Adipocyte (in vitro differentiated cells): ENCODE results near the gene SETD2.
"Not testable (repeated sequence)": the region's sequence is repeated elsewhere in the genome, so short reads cannot be mapped to it uniquely, and the experiment has no call there.

Experiments used
- DNase-seq: peaks from one replicate; pipeline ENCODE4 v3.0.0-alpha.2; 2015; ENCODE audit warnings: low read depth
- H3K27me3 ChIP-seq: replicated peaks from 2 replicates; pipeline ENCODE4 v1.7.0; 2013; ENCODE audit warnings: mild to moderate bottlenecking, low read length, moderate library complexity; ENCODE audit not compliant: control insufficient read depth, insufficient read depth
- H3K36me3 ChIP-seq: 2 replicates; pipeline ENCODE4 v1.7.0; 2013; ENCODE audit warnings: low read length, mild to moderate bottlenecking, moderate library complexity; ENCODE audit not compliant: control insufficient read depth, insufficient read depth, severe bottlenecking
- H3K4me1 ChIP-seq: 2 replicates; pipeline ENCODE4 v1.7.0; 2013; ENCODE audit warnings: mild to moderate bottlenecking, low read length, moderate library complexity; ENCODE audit not compliant: control insufficient read depth, insufficient read depth
- H3K4me3 ChIP-seq: 2 replicates; pipeline ENCODE4 v1.7.0; 2013; ENCODE audit warnings: mild to moderate bottlenecking, low read length, moderate library complexity
- H3K9ac ChIP-seq: 2 replicates; pipeline ENCODE4 v1.7.0; 2013; ENCODE audit warnings: mild to moderate bottlenecking, low read length, moderate library complexity
- H3K9me3 ChIP-seq: 2 replicates; pipeline ENCODE4 v1.7.0; 2013; ENCODE audit warnings: mild to moderate bottlenecking, low read length, moderate library complexity; ENCODE audit not compliant: control insufficient read depth

SETD2 gene

DNA sequence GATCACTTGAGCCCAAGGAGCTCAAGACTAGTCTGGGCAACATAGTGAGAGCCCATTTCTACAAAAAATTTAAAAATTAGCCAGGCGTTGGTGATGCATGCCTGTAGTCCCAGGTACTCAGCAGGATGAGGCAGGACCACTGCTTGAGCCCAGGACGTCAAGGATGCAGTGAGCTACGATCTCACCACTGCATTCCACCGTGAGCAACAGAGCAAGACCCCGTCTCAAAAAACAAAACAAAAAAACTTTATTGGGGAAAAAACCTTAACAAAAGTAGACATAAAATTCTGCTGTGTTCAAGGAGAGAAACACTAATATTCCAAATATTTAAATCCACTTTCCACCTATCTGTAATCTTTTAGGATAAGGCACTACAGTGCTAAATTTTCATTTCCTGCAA is 20.8 kb downstream of the SETD2 start:
- Histone ChIP-seq H3K4me1 (peaks cover 30% of the 10 kb centered on the region), H3K4me3 (no peak overlapping the region), H3K9me3 (no peaks in the 10 kb centered on the region), H3K36me3 (no peaks in the 10 kb centered on the region), H3K9ac (no peak overlapping the region), H3K27me3 (no peaks in the 10 kb centered on the region)
- no peak for DNase-seq

DNA sequence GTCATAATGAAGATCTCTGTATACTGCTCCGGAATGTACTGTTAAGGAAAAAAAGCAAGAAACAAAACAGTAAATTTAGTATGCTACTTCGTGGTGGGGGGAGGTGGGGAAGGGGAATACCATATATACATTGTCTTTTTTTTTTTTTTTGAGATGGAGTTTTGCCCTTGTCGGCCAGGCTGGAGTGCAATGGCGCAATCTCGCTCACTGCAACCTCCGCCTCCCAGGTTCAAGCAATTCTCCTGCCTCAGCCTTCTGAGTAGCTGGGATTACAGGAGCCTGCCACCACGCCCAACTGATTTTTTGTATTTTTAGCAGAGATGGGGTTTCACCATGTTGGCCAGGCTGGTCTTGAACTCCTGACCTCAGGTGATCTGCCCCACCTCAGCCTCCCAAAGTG is 21.4 kb downstream of the SETD2 start:
- H3K4me1 ChIP-seq = peaks cover 30% of the 10 kb centered on the region
- not testable (repeated sequence) for H3K9me3 ChIP-seq, DNase-seq, H3K9ac ChIP-seq, H3K4me3 ChIP-seq, H3K27me3 ChIP-seq, H3K36me3 ChIP-seq

DNA sequence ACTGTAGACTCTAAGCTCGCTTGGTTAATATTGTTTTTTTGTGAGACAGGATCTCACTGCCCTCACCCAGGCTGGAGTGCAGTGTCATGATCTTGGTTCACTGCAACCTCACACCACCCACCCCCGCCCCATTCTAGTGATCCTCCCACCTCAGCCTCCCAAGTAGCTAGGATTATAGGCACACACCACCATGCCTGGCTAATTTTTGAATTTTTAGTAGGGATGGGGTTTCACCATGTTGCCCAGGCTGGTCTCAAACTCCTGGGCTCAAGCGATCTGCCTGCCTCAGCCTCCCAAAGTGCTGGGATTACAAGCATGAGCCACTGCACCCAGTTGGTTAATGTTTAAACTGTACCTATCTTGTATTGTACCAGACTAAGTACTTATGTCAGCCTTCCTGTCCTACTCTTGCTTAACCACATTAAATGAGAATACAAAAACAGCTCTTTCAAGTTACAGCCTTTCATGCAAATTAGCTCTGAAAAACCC is 22.9 kb downstream of the SETD2 start:
- not testable (repeated sequence) for H3K4me3 ChIP-seq, H3K27me3 ChIP-seq, H3K9ac ChIP-seq, H3K9me3 ChIP-seq, DNase-seq, H3K36me3 ChIP-seq
- H3K4me1 ChIP-seq = peaks cover 30% of the 10 kb centered on the region

DNA sequence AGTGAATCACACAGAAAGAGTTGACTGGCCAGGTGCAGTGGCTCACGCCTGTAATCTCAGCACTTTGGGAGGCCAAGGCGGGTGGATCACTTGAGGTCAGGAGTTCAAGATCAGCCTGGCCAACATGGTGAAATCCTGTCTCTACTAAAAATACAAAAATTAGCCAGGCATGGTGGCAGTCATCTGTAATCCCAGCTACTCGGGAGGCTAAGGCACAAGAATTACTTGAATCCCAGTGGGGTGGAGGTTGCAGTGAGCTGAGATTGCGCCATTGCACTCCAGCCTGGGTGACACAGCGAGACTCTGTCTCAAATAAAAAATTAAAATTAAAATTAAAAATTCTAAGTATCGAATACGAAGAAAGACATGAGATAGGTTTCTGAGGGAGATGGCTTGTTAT is 23.4 kb downstream of the SETD2 start:
- peaks cover 30% of the 10 kb centered on the region for H3K4me1 ChIP-seq
- H3K4me3 ChIP-seq, H3K27me3 ChIP-seq, H3K9me3 ChIP-seq, H3K9ac ChIP-seq, DNase-seq, H3K36me3 ChIP-seq: not testable (repeated sequence)

DNA sequence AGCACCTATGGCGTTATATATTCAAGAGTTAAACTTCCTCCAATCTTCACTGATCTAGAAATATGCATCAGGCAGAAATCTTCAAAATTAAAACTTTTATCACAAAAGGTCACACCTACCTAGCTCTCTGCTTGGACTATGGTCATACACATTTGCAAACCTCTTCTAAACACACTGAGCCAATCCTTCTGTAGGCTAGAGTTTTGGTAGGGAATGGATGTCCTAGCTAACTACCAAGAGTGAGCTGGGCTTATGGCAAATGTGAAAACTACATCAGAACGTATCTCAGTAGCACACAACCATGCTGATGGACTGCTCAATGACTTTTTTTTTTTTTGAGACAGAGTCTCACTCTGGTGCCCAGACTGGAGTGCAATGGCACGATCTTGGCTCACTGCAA is 29.6 kb downstream of the SETD2 start:
- H3K4me1 ChIP-seq = peaks cover 3% of the 10 kb centered on the region
- H3K9me3 ChIP-seq = no peaks in the 10 kb centered on the region
- H3K27me3 ChIP-seq = no peaks in the 10 kb centered on the region
- no peaks in the 10 kb centered on the region for H3K36me3 ChIP-seq
- DNase-seq = no peak
- H3K4me3 ChIP-seq = no peak overlapping the region
- no peak overlapping the region for H3K9ac ChIP-seq

DNA sequence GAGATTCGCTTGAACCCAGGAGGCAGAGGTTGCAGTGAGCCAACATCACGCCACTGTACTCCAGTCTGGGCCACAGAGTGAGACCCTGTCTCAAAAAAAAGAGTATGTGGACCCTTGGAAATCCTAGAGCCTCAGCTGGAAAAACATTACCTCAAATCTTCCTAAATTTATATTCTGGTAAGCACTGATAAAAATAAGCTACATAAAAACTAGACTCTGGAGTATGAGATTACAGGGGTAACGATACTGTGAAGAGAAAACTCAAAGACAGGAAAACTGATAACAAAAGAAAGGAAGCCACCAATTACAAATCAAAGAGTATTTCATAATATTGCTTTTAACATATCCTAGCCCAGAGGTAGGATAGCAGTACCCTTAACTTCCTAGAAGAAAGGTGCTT is 30.3 kb downstream of the SETD2 start:
- no peaks in the 10 kb centered on the region for H3K4me1 ChIP-seq
- H3K36me3 ChIP-seq = no peaks in the 10 kb centered on the region
- no peaks in the 10 kb centered on the region for H3K9me3 ChIP-seq
- no peak for DNase-seq
- H3K27me3 ChIP-seq = no peaks in the 10 kb centered on the region
- H3K9ac ChIP-seq = no peak overlapping the region
- no peak overlapping the region for H3K4me3 ChIP-seq

DNA sequence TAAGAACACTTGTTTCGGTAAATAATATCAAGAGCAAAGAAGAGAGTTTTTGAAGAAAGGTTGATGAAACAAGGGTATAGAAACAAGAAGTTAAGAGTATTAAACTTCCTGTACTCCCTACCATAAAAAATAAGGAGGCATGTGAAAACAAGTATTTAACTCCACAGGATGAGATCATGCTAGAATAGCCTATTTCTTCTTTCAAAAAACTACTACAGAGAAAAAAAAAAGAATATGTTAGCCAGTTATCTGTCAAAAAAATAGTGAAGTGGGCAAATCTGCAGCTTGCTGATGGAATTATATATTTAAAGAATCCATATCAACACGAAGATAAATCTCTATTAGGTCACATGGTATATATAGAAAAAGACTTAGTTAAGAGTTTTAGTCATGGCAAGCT is 33.4 kb downstream of the SETD2 start:
- no peaks in the 10 kb centered on the region for H3K9me3 ChIP-seq
- H3K9ac ChIP-seq = no peak overlapping the region
- H3K27me3 ChIP-seq = no peaks in the 10 kb centered on the region
- no peaks in the 10 kb centered on the region for H3K36me3 ChIP-seq
- DNase-seq = no peak
- no peaks in the 10 kb centered on the region for H3K4me1 ChIP-seq
- H3K4me3 ChIP-seq = no peak overlapping the region

DNA sequence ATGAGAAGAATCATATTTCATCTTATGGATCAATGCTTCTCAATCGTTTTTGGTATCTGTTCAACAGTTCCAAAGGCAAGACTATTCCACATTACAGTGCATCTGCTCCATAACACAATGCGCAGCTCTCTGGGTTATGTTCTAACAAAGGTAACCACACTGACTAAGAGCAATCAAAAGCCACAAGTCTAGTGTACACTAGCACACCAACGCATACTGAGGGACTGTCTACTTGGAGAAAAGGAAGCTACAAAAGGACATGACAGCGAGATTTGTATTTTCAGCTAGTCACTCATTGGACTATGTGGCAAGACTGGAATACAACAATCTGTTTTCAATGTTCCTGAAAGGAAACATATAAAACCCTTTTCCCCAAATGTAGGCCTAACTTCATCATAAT is 35.8 kb downstream of the SETD2 start:
- H3K27me3 ChIP-seq = no peaks in the 10 kb centered on the region
- no peak overlapping the region for H3K4me3 ChIP-seq
- peaks cover 12% of the 10 kb centered on the region for H3K36me3 ChIP-seq
- no peak overlapping the region for H3K9ac ChIP-seq
- no peaks in the 10 kb centered on the region for H3K9me3 ChIP-seq
- no peak for DNase-seq
- H3K4me1 ChIP-seq = no peaks in the 10 kb centered on the region

DNA sequence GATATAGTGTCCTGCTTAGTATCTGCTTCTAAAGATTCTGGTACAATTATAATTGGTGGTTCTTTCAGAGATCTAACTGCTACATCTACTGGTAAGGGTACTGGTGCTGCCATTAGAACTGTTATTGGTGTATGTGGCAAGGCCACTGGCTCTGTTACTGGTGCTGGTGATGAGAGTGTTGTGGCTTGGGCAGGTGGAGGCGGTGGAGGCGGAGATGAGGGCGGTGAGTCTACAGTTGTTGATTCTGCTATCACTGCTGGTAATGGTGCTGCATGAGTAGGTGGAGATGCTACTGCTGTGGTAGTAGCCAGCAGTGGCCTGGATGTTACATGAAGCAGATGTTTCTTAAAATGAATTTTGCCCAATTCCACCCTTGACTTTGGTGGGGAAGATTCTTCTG is 40.1 kb downstream of the SETD2 start:
- H3K9me3 ChIP-seq = no peaks in the 10 kb centered on the region
- no peaks in the 10 kb centered on the region for H3K27me3 ChIP-seq
- no peaks in the 10 kb centered on the region for H3K4me1 ChIP-seq
- peaks cover 49% of the 10 kb centered on the region for H3K36me3 ChIP-seq
- H3K4me3 ChIP-seq = no peak overlapping the region
- no peak for DNase-seq
- H3K9ac ChIP-seq = no peak overlapping the region

DNA sequence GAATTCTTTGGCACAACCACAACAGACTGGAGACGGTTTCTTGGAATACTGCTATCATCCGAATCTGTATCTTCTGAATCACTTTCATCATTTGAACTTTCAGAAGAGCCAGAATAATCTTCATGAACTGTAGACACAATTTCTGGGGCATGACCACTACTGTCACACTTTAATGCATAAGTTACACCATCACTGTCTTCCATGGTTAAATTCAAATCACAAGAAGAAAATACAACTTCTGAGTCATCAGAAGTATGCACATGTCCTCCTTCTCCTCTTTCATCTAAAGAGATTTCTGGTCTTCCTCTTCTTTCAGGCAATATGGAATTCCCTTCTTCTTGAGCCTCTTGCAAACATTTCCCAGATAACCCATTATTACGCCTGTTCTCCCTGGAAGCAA is 42.5 kb downstream of the SETD2 start:
- Histone ChIP-seq H3K4me1 (no peaks in the 10 kb centered on the region), H3K9ac (no peak overlapping the region), H3K4me3 (no peak overlapping the region), H3K9me3 (no peaks in the 10 kb centered on the region), H3K36me3 (peaks cover 55% of the 10 kb centered on the region), H3K27me3 (no peaks in the 10 kb centered on the region)
- DNase-seq = peak; percentile 31

DNA sequence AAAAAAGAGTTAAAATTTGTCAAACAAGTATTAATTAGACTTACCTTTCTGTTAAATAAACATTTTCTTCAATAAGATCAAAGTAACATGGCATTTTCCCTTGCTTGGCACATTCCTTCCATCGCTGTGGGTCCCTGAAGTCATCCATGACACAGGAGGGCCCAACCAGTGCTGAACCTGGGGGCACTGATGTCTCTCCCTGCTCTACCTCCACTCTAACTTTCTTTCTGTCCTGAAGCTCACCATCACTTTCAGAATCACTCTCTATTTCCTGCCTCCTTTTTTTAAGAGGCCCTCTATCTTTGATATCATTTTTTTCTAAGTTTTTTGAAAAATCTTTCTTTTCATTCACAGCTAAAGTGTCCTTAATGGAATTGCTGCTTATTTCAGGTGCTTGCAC is 43.8 kb downstream of the SETD2 start:
- Histone ChIP-seq H3K9me3 (no peaks in the 10 kb centered on the region), H3K4me1 (no peaks in the 10 kb centered on the region), H3K27me3 (no peaks in the 10 kb centered on the region), H3K4me3 (no peak overlapping the region), H3K9ac (no peak overlapping the region), H3K36me3 (peaks cover 68% of the 10 kb centered on the region)
- DNase-seq = no peak

DNA sequence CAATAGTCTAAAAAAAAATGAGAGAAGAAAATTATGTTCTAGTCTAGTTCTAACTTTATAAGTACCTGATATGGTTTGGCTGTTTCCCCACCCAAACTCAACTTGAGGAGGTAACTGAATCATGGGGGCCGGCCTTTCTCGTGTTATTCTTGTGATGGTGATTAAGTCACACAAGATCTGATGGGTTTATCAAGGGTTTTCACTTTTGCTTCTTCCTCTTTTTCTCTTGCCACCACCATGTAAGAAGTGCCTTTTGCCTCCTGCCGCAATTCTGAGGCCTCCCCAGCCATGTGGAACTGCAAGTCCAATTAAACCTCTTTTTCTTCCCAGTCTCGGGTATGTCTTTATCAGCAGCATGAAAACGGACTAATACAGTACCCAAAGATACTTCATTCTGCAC is 44.5 kb downstream of the SETD2 start:
- not testable (repeated sequence) for H3K4me1 ChIP-seq, DNase-seq
- H3K36me3 ChIP-seq = peaks cover 74% of the 10 kb centered on the region

More for the DNA sequence above, 44.5 kb downstream of the SETD2 start:
- H3K4me3 ChIP-seq, H3K27me3 ChIP-seq, H3K9me3 ChIP-seq, H3K9ac ChIP-seq: not testable (repeated sequence)
